Upper lobe of right lung (tissue), 1 donor: Measurements from ENCODE around the gene SHISA7. TPM values are rescaled to one million over a fixed set of nuclear protein-coding genes. Genes with fewer than 3 reads are reported as not detected.

Experiments used
- ATAC-seq: fragments of 200-7000 bp; cut with Tn5 transposase; one replicate; pipeline ENCODE4 v1.9.1; 2020; ENCODE audit warnings: mild to moderate bottlenecking, moderate library complexity
- DNase-seq: peaks from one replicate; pipeline ENCODE4 v3.0.0-alpha.2; 2020
- H3K27ac ChIP-seq: fragments of 200-600 bp; one replicate; pipeline ENCODE4 v1.8.0; 2022
- H3K27me3 ChIP-seq: fragments of 200-600 bp; one replicate; pipeline ENCODE4 v1.8.0; 2022; ENCODE audit warnings: mild to moderate bottlenecking
- H3K36me3 ChIP-seq: fragments of 200-600 bp; one replicate; pipeline ENCODE4 v1.8.0; 2022
- H3K4me1 ChIP-seq: fragments of 200-600 bp; one replicate; pipeline ENCODE4 v1.8.0; 2022
- H3K4me3 ChIP-seq: fragments of 200-600 bp; one replicate; pipeline ENCODE4 v1.8.0; 2022; ENCODE audit warnings: mild to moderate bottlenecking
- H3K9me3 ChIP-seq: fragments of 200-600 bp; one replicate; pipeline ENCODE4 v1.8.0; 2022
- CTCF ChIP-seq: fragments of 200-600 bp; IDR thresholded peaks from one replicate; pipeline ENCODE4 v1.8.0; 2022; ENCODE audit warnings: antibody characterized with exemption
- intact Hi-C: fragments of 100-400 bp; cut with DNase I; formaldehyde crosslinking; loops from one replicate; pipeline ENCODE4 v1.11.0; 2022
- total RNA-seq: library from RNA; stranded (reverse); fragmentation: NEBNext Ultra II Directional; extraction: Animal tissue kit (Norgen Biotek cat#: 25700); gene quantifications from one replicate; pipeline ENCODE4 v1.2.1, GENCODE V29; 2021
- donor health status: DM: no; HTN: yes; CAD: no; lungs with severe emphysema.

The SHISA7 gene
- total RNA-seq, 1 donor from 2014 or later: not detected

DNA sequence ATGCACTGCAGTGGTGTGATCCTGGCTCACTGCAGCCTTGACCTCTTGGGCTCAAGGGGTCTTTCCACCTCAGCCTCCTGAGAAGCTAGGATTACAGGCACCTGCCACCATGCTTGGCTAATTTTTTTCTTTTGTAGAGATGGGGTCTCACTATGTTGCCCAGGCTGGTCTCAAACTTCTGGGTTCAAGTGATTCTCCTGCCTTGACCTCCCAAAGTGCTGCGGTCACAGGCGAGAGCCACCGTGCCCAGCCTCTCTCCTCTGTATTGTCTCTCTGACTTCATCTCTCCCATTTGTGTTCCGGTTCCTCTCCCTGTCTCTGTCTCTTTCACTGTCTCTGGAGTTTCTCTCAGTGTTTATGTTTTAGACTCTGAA is 23.1 kb upstream of the SHISA7 start:
- ATAC-seq (no peak), DNase-seq (no peak)
- no peaks in the 10 kb centered on the region for H3K9me3 ChIP-seq
- H3K4me1 ChIP-seq: peaks cover 8% of the 10 kb centered on the region
- no peak overlapping the region for H3K4me3 ChIP-seq
- no peaks in the 10 kb centered on the region for H3K27me3 ChIP-seq
- intact Hi-C loops: no loop called here
- TF ChIP-seq CTCF: no peak
- H3K27ac ChIP-seq: no peak overlapping the region
- no peaks in the 10 kb centered on the region for H3K36me3 ChIP-seq

- no peak for DNase-seq
- TF ChIP-seq CTCF: no peak
- H3K27me3 ChIP-seq: no peaks in the 10 kb centered on the region
- intact Hi-C loops: no loop called here
- H3K4me3 ChIP-seq: no peak overlapping the region
- peaks cover 8% of the 10 kb centered on the region for H3K4me1 ChIP-seq
- no peak overlapping the region for H3K27ac ChIP-seq
- ATAC-seq: no peak
- no peaks in the 10 kb centered on the region for H3K36me3 ChIP-seq
- no peaks in the 10 kb centered on the region for H3K9me3 ChIP-seq
Observed at GRCh38 chr19:55465460-55466240, 22.6 kb upstream of the SHISA7 start.

DNA sequence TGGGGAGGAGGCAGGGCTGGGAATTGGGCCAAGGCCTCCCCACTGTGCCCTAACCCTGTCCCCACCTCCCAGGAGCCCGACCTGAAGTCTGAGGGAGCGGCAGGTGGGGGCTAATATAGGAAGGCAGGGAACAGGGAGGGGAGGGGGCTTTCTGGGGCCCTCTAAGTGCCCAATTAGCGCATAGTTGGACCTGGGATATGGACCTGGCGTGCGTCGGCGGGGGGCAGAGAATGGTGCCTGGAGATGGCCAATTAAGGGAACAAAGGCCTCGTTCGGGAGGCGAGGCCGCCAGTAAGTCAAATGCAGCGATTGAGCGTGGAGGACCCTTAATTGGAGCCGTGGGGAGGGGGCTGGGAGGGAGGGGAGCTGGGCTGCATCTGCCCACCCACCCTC is 21.6 kb upstream of the SHISA7 start, which contains the start of gene C19orf85:
Gene C19orf85, minus strand, starts transcription at position 90 of the 393 bp plus-strand sequence. CDS start 197 bp downstream, outside the sequence.
- Histone ChIP-seq H3K36me3 (no peaks in the 10 kb centered on the region), H3K27ac (no peak within 1 kb of the TSS), H3K27me3 (no peaks in the 10 kb centered on the region), H3K4me3 (no peak within 1 kb of the TSS), H3K4me1 (peaks cover 8% of the 10 kb centered on the region), H3K9me3 (no peaks in the 10 kb centered on the region)
- no peak for TF ChIP-seq CTCF
- intact Hi-C loops: no loop called here
- DNase-seq: no peak
- no peak for ATAC-seq

DNA sequence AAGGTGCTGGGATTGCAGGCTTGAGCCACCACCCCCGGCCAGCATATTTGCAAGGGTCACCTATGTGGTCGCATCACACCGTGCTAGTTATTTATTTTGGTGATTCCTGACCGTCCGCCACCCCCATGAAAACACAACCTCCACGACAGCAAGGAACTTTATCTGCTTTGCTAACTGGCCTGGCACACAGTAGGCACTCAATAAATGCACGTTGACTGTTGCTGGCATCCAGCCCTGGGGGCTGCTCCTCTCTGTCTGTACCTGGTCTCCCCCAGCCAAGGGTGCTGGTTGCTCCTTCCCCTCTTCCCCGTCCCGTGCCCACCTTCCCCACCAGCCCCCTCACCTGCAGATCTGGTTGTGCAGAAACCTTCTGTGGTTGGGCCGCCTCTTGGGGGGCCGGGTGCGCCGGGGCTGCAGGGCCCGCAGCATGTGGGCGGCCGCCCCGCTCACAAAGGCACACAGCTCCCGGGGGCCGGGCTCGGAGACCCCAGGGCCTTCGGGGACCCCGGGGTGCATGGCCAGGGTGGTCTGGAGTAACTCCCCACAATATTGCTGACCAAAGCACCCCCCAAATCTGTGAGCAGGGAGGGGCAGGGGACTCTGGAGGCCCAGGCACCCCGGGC is 21.1 kb upstream of the SHISA7 start:
- Histone ChIP-seq H3K27me3 (no peaks in the 10 kb centered on the region), H3K9me3 (no peaks in the 10 kb centered on the region), H3K4me1 (peaks cover 8% of the 10 kb centered on the region), H3K27ac (no peak overlapping the region), H3K4me3 (no peak overlapping the region), H3K36me3 (no peaks in the 10 kb centered on the region)
- no peak for TF ChIP-seq CTCF
- intact Hi-C loops: no loop called here
- DNase-seq (no peak), ATAC-seq (no peak)

DNA sequence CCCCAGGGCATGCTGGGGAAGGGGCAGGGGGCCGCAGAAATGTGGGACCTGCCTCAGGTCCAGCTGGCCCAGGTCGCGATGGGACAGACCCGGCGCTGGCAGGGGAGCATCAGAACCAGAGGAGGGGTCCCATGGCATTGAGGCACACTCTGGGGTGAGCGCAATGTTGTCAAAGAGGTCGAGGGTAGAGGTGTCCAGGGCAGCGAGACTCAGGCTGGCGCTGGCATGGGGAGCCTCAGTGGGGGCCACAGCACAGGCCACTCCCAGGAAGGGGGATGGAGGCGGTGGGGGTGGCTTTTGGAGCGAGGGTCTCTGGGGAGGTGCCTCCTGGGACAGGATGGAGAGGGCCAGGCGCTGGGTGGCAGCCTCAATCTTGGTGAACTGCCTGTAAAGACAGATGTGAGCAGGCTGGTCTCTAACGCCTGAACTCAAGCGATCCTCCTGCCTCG is 20.5 kb upstream of the SHISA7 start:
- Histone ChIP-seq H3K4me3 (no peak overlapping the region), H3K4me1 (peaks cover 8% of the 10 kb centered on the region), H3K36me3 (no peaks in the 10 kb centered on the region), H3K9me3 (no peaks in the 10 kb centered on the region), H3K27me3 (no peaks in the 10 kb centered on the region), H3K27ac (no peak overlapping the region)
- intact Hi-C loops: no loop called here
- ATAC-seq (no peak), DNase-seq (no peak)
- no peak for TF ChIP-seq CTCF
